Common myeloid progenitor, CD34-positive (primary cell): Measurements from ENCODE around the gene TNK2.
"Not testable (repeated sequence)": the region's sequence is repeated elsewhere in the genome, so short reads cannot be mapped to it uniquely, and the experiment has no call there.

Experiments
- CTCF ChIA-PET: fragments of 350-600 bp; sonication (Branson Sonifier 250); formaldehyde crosslinking; loops from one replicate; lab custom pipeline; 2021; ENCODE audit warnings: antibody characterized with exemption; lab: Charles Lee
- POLR2A ChIA-PET: fragments of 350-600 bp; sonication (Branson Sonifier 250); formaldehyde crosslinking; loops from one replicate; lab custom pipeline; 2021; ENCODE audit warnings: antibody characterized with exemption; lab: Charles Lee
- DNase-seq, 3 donors: peaks; one replicate each; pipeline versions ENCODE4 v3.0.0 to v3.0.0-alpha.2; 2013
- H3K27ac ChIP-seq, 2 experiments: 1 replicate in 1 of 2; 2 replicates in 1 of 2; pipeline ENCODE4 v1.7.0; 2013; ENCODE audit warnings: inconsistent platforms in 2 of 2, low read length in 2 of 2, mild to moderate bottlenecking in 2 of 2, low read depth in 1 of 2, moderate library complexity in 1 of 2; ENCODE audit not compliant: severe bottlenecking in 2 of 2, insufficient read depth in 1 of 2, poor library complexity in 1 of 2
- H3K27me3 ChIP-seq, 5 experiments: replicated peaks in 2 of 5; 1 replicate in 3 of 5; 2 replicates in 2 of 5; pipeline versions ENCODE4 v1.6.1 to v1.7.0; 2013; ENCODE audit warnings: low read length in 4 of 5, mild to moderate bottlenecking in 2 of 5, moderate library complexity in 2 of 5, inconsistent platforms in 1 of 5; ENCODE audit not compliant: insufficient read depth in 5 of 5, control insufficient read depth in 4 of 5
- H3K36me3 ChIP-seq, 4 experiments: 1 replicate in 2 of 4; 2 replicates in 2 of 4; pipeline versions ENCODE4 v1.6.1 to v1.7.0; 2013; ENCODE audit warnings: low read length in 3 of 4, control low read depth in 1 of 4, mild to moderate bottlenecking in 1 of 4; ENCODE audit not compliant: control insufficient read depth in 4 of 4, insufficient read depth in 4 of 4
- H3K4me1 ChIP-seq, 4 experiments: 1 replicate in 3 of 4; 2 replicates in 1 of 4; pipeline versions ENCODE4 v1.6.1 to v1.7.1; 2013; ENCODE audit warnings: low read length in 3 of 4, mild to moderate bottlenecking in 3 of 4, control low read depth in 1 of 4, inconsistent platforms in 1 of 4, moderate library complexity in 1 of 4; ENCODE audit not compliant: control insufficient read depth in 4 of 4, insufficient read depth in 4 of 4; ENCODE audit errors: control extremely low read depth in 1 of 4
- H3K4me3 ChIP-seq, 7 experiments: 1 replicate in 4 of 7; 2 replicates in 3 of 7; pipeline versions ENCODE4 v1.5.1 to v1.7.0; 2013; ENCODE audit warnings: mild to moderate bottlenecking in 7 of 7, low read length in 6 of 7, moderate library complexity in 6 of 7, inconsistent platforms in 2 of 7, low read depth in 2 of 7, control low read depth in 1 of 7; ENCODE audit not compliant: insufficient read depth in 4 of 7, control insufficient read depth in 1 of 7; ENCODE audit errors: extremely low read depth in 1 of 7
- H3K9me3 ChIP-seq, 5 experiments: 1 replicate in 4 of 5; 2 replicates in 1 of 5; pipeline versions ENCODE4 v1.6.1 to v1.7.1; 2013; ENCODE audit warnings: low read length in 4 of 5, mild to moderate bottlenecking in 2 of 5, inconsistent platforms in 1 of 5, low read depth in 1 of 5, moderate library complexity in 1 of 5; ENCODE audit not compliant: control insufficient read depth in 4 of 5, insufficient read depth in 2 of 5; ENCODE audit errors: control extremely low read depth in 1 of 5
- WGBS: methylation state at CpG from one replicate; pipeline ENCODE4 v1.1.5; 2013; ENCODE audit not compliant: insufficient coverage; 5-methylcytosine and 5-hydroxymethylcytosine counted together

The TNK2 gene

GRCh38 chr3:195918176-195918575, 9.8 kb upstream of the TNK2 start:
- DNase-seq: no peak
- WGBS: over 99% methylated on average over 11 of the region's 14 CpGs
- ChIA-PET CTCF (interaction anchor here (1.7 to 11.3 kb wide), 4 partner anchors 25 to 59 kb away, joined by 8 to 360 read pairs (median 37); no protein-coding TSS in a partner anchor), POLR2A (no interaction called here)
- H3K4me3 ChIP-seq: no peak overlapping the region
- no peaks in the 10 kb centered on the region for H3K9me3 ChIP-seq
- peaks cover 0 to 16% (median 8%) of the 10 kb centered on the region in 4 experiments for H3K4me1 ChIP-seq
- H3K27ac ChIP-seq: no peak overlapping the region
- H3K27me3 ChIP-seq: peaks cover 0 to 2% (median 0%) of the 10 kb centered on the region in 5 experiments
- H3K36me3 ChIP-seq: no peaks in the 10 kb centered on the region

- Histone ChIP-seq H3K4me3 (no peak overlapping the region), H3K9me3 (no peaks in the 10 kb centered on the region)
- POLR2A ChIA-PET: no interaction called here
Observed at GRCh38 chr3:195916991-195917390, 8.6 kb upstream of the TNK2 start.

GRCh38 chr3:195916291-195916690, 7.9 kb upstream of the TNK2 start:
- Histone ChIP-seq H3K4me3 (no peak overlapping the region), H3K36me3 (no peaks in the 10 kb centered on the region), H3K27me3 (peaks cover 0 to 2% (median 0%) of the 10 kb centered on the region in 5 experiments), H3K27ac (no peak overlapping the region), H3K4me1 (peaks cover 0 to 24% (median 16%) of the 10 kb centered on the region in 4 experiments), H3K9me3 (no peaks in the 10 kb centered on the region)
- 92% methylated on average over 6 of the region's 6 CpGs for WGBS
- DNase-seq: no peak
- ChIA-PET CTCF (interaction anchor here (1.0 to 11.3 kb wide), 6 partner anchors 9 to 66 kb away, joined by 3 to 360 read pairs (median 44); no protein-coding TSS in a partner anchor), POLR2A (no interaction called here)

More at GRCh38 chr3:195916991-195917390, 8.6 kb upstream of the TNK2 start:
- no peak overlapping the region for H3K27ac ChIP-seq
- H3K4me1 ChIP-seq: peaks cover 0 to 17% (median 9%) of the 10 kb centered on the region in 4 experiments
- no peaks in the 10 kb centered on the region for H3K36me3 ChIP-seq
- H3K27me3 ChIP-seq: peaks cover 0 to 2% (median 0%) of the 10 kb centered on the region in 5 experiments
- WGBS: 100% methylated on average over 5 of the region's 9 CpGs
- DNase-seq: no peak
- CTCF ChIA-PET: interaction anchor here (3.0 to 11.3 kb wide), 4 partner anchors 23 to 67 kb away, joined by 22 to 360 read pairs (median 77); no protein-coding TSS in a partner anchor

- CTCF ChIA-PET: interaction anchor here (0.9 to 11.3 kb wide), 12 partner anchors 8 to 69 kb away, joined by 3 to 360 read pairs (median 8); no protein-coding TSS in a partner anchor
- DNase-seq: peak; percentile 92 to 97 (median 96)
- POLR2A ChIA-PET: interaction anchor here (1.8 kb wide), 1 partner anchor 14 kb away, joined by 7 read pairs; no protein-coding TSS in a partner anchor
- 47% methylated on average over 12 of the region's 14 CpGs for whole genome bisulfite sequencing
- no peak overlapping the region for H3K27ac ChIP-seq
- H3K4me1 ChIP-seq: peaks cover 0 to 35% (median 25%) of the 10 kb centered on the region in 4 experiments
- H3K36me3 ChIP-seq: no peaks in the 10 kb centered on the region
- no peak overlapping the region for H3K4me3 ChIP-seq
- no peaks in the 10 kb centered on the region for H3K9me3 ChIP-seq
- H3K27me3 ChIP-seq: peaks cover 0 to 2% (median 0%) of the 10 kb centered on the region in 5 experiments
Observed at GRCh38 chr3:195914648-195915473, 6.5 kb upstream of the TNK2 start.

GRCh38 chr3:195914146-195914545, 5.8 kb upstream of the TNK2 start:
- H3K27ac ChIP-seq, H3K36me3 ChIP-seq, DNase-seq, H3K4me3 ChIP-seq, H3K27me3 ChIP-seq, H3K9me3 ChIP-seq: not testable (repeated sequence)
- 97% methylated on average over 4 of the region's 8 CpGs for WGBS
- POLR2A ChIA-PET: interaction anchor here (0.6 to 1.8 kb wide), 2 partner anchors 13 to 18 kb away, joined by 3 to 7 read pairs; no protein-coding TSS in a partner anchor
- H3K4me1 ChIP-seq: peaks cover 0 to 31% (median 24%) of the 10 kb centered on the region in 4 experiments
- CTCF ChIA-PET: interaction anchor here (1.2 to 11.3 kb wide), 8 partner anchors 11 to 68 kb away, joined by 3 to 360 read pairs (median 18); no protein-coding TSS in a partner anchor

GRCh38 chr3:195913382-195913781, 5.0 kb upstream of the TNK2 start:
- H3K27ac ChIP-seq: no peak overlapping the region
- POLR2A ChIA-PET: interaction anchor here (0.6 to 0.7 kb wide), 2 partner anchors 13 to 17 kb away, joined by 3 to 6 read pairs; no protein-coding TSS in a partner anchor
- CTCF ChIA-PET: interaction anchor here (2.4 to 11.3 kb wide), 4 partner anchors 20 to 56 kb away, joined by 9 to 360 read pairs (median 77); no protein-coding TSS in a partner anchor

More at GRCh38 chr3:195913382-195913781, 5.0 kb upstream of the TNK2 start:
- H3K4me3 ChIP-seq: no peak overlapping the region
- peaks cover 0 to 2% (median 0%) of the 10 kb centered on the region in 5 experiments for H3K27me3 ChIP-seq
- DNase-seq: no peak
- 98% methylated on average over 9 of the region's 11 CpGs for WGBS
- H3K36me3 ChIP-seq: no peaks in the 10 kb centered on the region
- no peaks in the 10 kb centered on the region for H3K9me3 ChIP-seq
- H3K4me1 ChIP-seq: peaks cover 0 to 34% (median 26%) of the 10 kb centered on the region in 4 experiments
